ENCODE measurements around the gene ETS2.

DNA sequence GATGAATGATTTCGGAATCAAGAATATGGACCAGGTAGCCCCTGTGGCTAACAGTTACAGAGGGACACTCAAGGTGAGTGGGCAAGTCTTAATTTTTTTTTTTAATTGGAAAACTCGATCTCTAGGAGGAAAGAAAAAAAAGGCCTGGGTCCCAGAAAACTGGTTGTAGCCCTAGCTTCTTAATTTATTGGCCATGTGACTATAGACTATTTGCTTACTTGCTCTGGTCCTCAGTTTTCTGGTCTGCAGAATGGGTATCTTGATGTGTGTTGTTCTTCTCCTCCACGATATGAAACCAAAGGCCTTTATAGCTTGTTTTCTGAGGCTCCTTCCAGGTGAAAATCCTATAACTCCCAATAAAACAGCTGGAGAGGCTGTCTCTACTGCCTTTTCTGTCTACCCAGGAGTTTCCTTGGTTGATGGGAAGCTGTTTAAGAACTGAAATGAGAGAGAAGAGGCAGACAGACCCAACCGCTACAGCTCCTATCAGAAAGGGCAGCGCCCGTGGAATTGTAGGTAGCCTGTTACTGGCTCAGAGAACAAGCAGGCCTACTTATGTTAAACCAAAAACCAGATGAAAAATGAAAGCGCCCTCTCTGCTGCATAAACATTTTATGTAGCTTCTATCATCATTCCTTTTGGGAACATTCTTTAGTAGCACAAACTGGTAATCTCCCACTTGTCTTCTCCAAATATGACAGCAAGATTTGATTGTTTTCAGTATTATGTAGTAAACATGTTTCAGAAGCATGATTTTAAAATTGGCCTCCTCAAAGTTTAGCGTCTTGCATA, 4.5 kb downstream of the ETS2 start:
- no peak for TF ChIP-seq EZH2phosphoT487 (IDR thresholded peaks at IDR 0.05; ENCODE audit: low read depth)
- TF ChIP-seq, protein P1, sequence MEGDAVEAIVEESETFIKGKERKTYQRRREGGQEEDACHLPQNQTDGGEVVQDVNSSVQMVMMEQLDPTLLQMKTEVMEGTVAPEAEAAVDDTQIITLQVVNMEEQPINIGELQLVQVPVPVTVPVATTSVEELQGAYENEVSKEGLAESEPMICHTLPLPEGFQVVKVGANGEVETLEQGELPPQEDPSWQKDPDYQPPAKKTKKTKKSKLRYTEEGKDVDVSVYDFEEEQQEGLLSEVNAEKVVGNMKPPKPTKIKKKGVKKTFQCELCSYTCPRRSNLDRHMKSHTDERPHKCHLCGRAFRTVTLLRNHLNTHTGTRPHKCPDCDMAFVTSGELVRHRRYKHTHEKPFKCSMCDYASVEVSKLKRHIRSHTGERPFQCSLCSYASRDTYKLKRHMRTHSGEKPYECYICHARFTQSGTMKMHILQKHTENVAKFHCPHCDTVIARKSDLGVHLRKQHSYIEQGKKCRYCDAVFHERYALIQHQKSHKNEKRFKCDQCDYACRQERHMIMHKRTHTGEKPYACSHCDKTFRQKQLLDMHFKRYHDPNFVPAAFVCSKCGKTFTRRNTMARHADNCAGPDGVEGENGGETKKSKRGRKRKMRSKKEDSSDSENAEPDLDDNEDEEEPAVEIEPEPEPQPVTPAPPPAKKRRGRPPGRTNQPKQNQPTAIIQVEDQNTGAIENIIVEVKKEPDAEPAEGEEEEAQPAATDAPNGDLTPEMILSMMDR (IDR thresholded peaks at IDR 0.05; ENCODE audit: low read depth, low read length) = no peak
